Mesodermal cell (in vitro differentiated cells): ENCODE measurements around the gene P2RY6.

Experiments
- H3K27ac ChIP-seq: 2 replicates; pipeline ENCODE4 v1.7.0; 2013; ENCODE audit warnings: mild to moderate bottlenecking, low read depth, low read length, moderate library complexity; ENCODE audit not compliant: severe bottlenecking
- H3K36me3 ChIP-seq: 2 replicates; pipeline ENCODE4 v1.7.1; 2013; ENCODE audit warnings: mild to moderate bottlenecking, low read length, moderate library complexity; ENCODE audit not compliant: control insufficient read depth, insufficient read depth
- H3K4me1 ChIP-seq: one replicate; pipeline ENCODE4 v1.7.1; 2013; ENCODE audit warnings: mild to moderate bottlenecking, low read length; ENCODE audit not compliant: insufficient read depth, control insufficient read depth, poor library complexity, severe bottlenecking
- H3K4me3 ChIP-seq: 2 replicates; pipeline ENCODE4 v1.7.0; 2013; ENCODE audit warnings: low read length, control low read depth, mild to moderate bottlenecking; ENCODE audit not compliant: insufficient read depth, poor library complexity, severe bottlenecking; ENCODE audit errors: extremely low read depth
- H3K9me3 ChIP-seq: 2 replicates; pipeline ENCODE4 v1.7.1; 2013; ENCODE audit warnings: mild to moderate bottlenecking, low read length, moderate library complexity; ENCODE audit not compliant: control insufficient read depth
- WGBS, 2 experiments: methylation state at CpG; one replicate each; pipeline ENCODE4 v1.1.5; 2013; ENCODE audit warnings: missing lambda C conversion rate in 2 of 2; ENCODE audit not compliant: insufficient coverage in 2 of 2; 5-methylcytosine and 5-hydroxymethylcytosine counted together

The P2RY6 gene

DNA sequence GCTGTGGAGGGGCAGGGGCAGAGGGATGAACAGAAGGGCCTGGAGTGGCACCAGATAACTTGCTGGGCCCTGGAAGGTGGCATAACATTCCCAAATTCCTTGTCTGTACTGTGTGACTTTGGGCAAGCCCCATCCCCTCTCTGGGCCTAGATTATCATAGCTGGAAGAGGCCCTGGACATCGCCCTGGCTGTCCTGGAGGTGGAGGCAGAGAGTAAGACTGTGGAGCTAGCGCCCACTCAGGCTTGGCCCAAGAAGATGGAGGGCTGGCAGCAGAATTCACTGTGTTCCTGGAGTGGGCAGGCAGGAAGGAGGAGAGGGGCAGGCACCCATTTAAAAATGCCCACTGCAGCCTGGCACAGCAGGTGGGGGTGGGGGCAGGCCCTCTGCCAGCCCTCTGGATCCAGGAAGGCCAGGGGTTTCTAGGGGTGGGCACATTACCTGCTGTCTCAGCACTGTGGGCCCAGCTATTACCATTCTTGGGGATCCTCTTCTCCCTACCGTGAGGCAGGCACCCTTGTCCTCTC is 58.5 kb downstream of the P2RY6 start:
- Histone ChIP-seq H3K4me3 (peak overlapping the region; percentile 12), H3K9me3 (no peaks in the 10 kb centered on the region), H3K36me3 (peaks cover 21% of the 10 kb centered on the region), H3K4me1 (peaks cover 83% of the 10 kb centered on the region), H3K27ac (peak overlapping the region; percentile 86)
- WGBS, 2 experiments, result 53 to 62% methylated on average over 3 of the region's 3 CpGs

DNA sequence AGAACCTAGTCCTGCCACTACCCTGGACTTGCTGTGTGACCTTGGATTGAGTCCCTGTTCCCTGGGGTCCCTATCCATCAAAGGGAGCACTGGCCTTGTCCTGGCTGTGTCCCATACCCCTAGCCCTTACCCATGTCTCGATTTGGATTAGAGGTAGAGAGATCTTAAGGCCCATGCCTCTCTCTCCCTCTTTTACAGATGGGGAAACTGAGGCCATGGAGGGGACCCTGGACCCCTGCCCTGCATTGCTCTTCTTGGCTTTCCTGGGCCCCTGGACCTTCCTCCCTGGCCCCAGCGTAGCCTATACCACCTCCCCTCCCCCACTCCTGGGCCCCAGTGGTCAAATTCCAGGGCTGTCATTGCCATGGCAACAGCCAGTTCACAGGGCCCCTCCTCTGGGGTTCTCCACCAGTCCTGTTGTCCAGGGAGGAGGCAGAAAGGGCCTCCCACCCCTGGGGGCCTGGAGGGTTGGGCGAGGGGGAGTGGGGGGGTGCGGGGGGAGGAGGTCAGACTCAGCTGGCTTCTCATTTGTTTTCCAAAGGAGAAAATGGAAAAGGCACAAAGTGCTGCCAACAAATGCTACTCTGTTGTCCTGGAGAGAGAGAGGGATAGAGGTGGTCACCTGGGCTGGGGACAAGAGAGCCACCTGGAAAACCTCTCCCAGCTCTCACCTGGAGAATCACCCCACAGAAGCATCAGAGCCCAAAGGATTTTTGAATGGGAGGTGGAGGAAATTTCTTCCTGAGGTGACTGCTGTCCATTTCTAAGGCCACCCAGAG is 59.2 kb downstream of the P2RY6 start:
- Histone ChIP-seq H3K9me3 (no peaks in the 10 kb centered on the region), H3K4me1 (peaks cover 81% of the 10 kb centered on the region), H3K27ac (peak overlapping the region; percentile 86), H3K36me3 (peaks cover 21% of the 10 kb centered on the region), H3K4me3 (peak overlapping the region; percentile 12)
- WGBS, 2 experiments, result 0 to 13% methylated on average over 1 of the region's 4 CpGs

DNA sequence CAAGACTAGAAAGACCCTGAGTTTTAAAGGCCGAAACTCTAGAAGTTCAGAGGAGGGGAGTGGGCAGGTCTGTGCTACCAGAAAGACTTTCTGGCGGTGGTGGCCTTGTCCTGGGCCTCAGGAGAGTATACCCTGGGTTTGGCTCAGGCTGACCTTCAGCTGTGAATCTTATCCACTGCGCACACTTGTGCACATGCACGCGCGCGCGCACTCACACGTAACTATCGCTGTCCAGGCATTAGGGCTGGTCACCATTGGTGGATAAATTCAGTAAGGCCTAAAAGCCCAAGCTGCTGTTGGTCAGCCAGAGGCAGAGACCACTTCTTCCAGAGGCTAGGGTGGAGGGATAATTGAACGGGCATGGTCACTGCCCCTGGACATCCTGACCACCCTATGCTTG is 61.0 kb downstream of the P2RY6 start:
- peaks cover 33% of the 10 kb centered on the region for H3K36me3 ChIP-seq
- H3K27ac ChIP-seq, result peak overlapping the region; percentile 98
- H3K4me3 ChIP-seq, result no peak overlapping the region
- H3K4me1 ChIP-seq, result peaks cover 70% of the 10 kb centered on the region
- WGBS, 2 experiments, result 96 to 97% methylated on average over 10 to 11 of the region's 11 CpGs
- no peaks in the 10 kb centered on the region for H3K9me3 ChIP-seq

DNA sequence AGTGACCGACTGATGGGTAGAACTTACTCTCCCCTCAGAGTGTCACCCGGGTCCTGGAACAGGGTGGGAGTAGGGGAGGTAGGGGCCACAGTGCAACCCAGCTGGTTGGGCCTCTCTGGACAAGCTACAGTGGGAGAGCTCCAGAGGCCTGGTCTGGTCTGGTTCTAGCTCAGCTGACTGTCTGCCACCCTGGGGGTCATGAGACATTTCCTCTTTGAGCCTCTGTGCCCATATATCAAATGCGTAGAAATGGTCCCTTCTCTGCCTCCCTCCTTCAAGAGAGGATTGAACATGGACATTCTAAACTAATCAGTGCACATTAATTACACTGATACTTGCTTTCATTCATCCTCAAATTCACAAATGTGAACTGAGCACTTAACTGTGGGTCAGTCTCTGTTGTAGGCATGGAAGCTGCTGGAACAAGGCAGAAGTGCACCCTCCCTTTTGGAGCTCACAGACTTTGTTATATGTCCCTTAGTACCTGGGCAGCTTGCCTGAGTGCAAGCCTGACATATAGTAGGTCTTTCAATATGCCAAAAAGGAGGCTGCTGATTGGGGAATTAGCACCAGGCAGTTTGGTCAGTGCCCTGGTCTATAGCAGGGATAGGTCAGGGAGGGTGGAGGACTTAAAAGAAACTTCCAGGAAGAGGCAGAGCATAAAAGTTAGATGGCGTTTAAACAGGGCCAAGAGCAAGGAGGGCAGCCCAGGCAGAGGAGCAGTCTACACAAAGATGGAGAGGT is 61.7 kb downstream of the P2RY6 start:
- H3K4me1 ChIP-seq, result peaks cover 63% of the 10 kb centered on the region
- H3K4me3 ChIP-seq, result no peak overlapping the region
- H3K27ac ChIP-seq, result peak overlapping the region; percentile 98
- 60 to 90% methylated on average over 2 to 3 of the region's 4 CpGs for WGBS, 2 experiments
- peaks cover 35% of the 10 kb centered on the region for H3K36me3 ChIP-seq
- no peaks in the 10 kb centered on the region for H3K9me3 ChIP-seq

DNA sequence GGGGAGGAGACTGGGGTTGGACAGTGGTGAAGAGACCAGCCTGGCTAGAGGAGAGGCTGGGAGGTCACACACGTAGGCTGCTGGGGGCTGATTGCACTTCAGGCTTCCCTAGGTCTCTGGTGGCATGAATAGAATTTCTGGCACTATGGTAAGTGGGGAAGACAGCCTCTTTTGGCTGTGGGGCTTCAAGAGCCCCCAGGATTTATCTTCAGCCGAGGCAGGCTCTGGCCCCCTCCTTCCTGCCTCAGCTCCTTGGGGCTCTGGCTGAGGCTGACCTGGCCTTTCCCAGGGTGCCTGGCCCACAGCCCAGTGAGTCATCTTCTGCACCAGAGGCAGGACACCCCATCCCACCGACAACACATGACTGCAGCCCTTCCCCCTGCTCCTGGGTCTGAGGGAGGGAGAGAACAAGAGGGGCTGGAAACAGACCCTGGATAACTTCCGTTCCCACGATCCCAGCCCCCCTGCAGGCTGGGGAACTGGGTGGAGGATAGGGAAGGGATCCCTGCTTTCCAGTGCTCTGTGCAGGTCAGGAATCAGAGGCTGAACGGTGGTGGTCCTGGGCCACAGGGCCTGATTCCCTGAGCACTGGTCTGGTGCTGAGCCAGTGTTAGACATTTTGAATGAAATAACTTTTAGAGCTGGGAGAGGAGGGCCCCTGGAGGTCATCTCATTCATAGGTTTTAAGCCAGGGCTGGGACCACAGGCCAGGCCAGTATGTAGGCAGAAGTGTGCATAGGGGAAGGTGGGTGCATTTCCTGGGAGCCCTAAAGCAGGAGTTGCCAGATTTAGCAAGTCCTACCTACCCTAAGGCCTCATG is 62.5 kb downstream of the P2RY6 start:
- peaks cover 35% of the 10 kb centered on the region for H3K36me3 ChIP-seq
- WGBS, 2 experiments, result 26 to 41% methylated on average over 4 to 5 of the region's 6 CpGs
- H3K27ac ChIP-seq, result peak overlapping the region; percentile 98
- H3K4me1 ChIP-seq, result peaks cover 61% of the 10 kb centered on the region
- H3K4me3 ChIP-seq, result peak overlapping the region; percentile 10
- H3K9me3 ChIP-seq, result no peaks in the 10 kb centered on the region

DNA sequence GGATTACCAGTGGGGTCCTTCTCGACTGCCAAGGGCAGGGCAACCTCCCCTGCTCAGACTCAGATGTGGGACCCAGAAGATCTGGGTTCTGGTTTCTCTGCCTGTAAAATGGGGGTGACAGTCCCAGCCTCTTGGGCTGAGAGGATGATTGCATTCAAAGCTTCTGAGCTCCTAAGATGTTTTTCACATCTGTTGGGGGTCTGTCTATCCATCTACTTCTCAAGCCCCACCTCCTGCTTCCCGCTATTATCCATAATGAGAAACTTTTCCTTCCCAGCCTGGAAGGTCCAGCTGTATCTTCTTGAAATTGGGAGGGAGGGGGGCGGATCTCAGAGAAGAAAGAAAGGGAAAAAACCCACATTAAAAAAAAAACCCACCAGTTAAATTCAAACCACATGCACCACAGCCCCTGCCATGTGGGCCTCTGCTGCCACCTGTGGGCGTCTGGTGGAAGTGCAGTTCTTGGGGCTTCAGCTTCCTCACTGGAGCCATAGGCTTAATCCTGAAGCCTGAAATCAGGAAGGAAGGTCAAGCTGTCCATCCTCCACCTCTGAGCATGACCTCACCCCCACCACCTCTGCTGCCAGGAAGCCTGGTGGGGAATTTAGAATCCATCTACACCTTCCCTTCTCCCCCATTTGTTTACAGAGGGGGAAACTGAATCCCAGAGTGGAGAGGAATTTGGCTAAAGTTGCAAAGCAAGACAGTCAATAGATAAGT is 63.2 kb downstream of the P2RY6 start:
- H3K4me3 ChIP-seq, result peak overlapping the region; percentile 10
- 21 to 25% methylated on average over 2 of the region's 4 CpGs for WGBS, 2 experiments
- peaks cover 37% of the 10 kb centered on the region for H3K36me3 ChIP-seq
- no peaks in the 10 kb centered on the region for H3K9me3 ChIP-seq
- H3K4me1 ChIP-seq, result peaks cover 55% of the 10 kb centered on the region
- H3K27ac ChIP-seq, result peak overlapping the region; percentile 98

DNA sequence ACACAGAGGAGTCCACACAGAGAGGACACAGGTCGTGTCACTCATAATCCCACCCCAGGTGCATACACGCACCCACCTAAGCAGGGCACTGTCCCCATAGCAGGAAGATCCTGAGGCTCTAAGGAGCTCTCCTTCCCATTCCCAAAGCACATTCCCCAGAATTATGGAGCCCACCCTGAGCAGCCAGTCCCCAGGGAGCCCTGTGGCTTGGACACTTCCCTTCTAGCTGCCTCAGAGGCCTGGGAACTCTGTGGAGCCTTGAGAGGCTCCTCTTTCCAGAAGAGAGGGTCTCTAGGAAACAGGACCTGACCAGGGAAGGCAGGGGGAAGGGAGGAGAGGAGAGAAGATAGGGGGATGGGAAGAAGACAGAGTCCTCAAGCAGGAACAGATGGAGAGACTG is 65.7 kb downstream of the P2RY6 start:
- no peak overlapping the region for H3K4me3 ChIP-seq
- WGBS, 2 experiments, result 100% methylated on average over 2 of the region's 2 CpGs; no CpG with 5 or more reads in 1 of the 2 experiments
- H3K9me3 ChIP-seq, result no peaks in the 10 kb centered on the region
- peaks cover 46% of the 10 kb centered on the region for H3K36me3 ChIP-seq
- H3K27ac ChIP-seq, result no peak overlapping the region
- peaks cover 37% of the 10 kb centered on the region for H3K4me1 ChIP-seq

DNA sequence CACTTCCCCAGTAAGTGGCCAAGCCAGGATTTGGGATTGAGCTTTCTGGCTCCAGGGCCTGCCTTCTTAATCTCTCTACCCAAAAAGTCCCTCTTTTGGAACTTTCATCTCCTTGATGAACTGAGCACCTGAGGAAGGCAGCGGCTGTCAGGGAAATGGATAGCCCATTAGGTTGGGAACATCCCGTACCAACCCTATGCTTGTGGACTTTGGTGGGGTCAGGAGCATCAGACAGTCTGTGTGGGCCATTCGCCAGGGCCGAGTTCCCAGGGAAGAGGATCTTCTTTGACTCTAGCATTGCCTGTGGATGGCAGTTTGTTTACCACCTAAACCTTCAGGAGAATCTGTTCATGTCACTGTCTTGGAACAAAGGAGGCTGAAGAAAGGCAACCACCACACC is 66.1 kb downstream of the P2RY6 start:
- no peaks in the 10 kb centered on the region for H3K9me3 ChIP-seq
- no peak overlapping the region for H3K4me3 ChIP-seq
- 96 to 100% methylated on average over 3 to 4 of the region's 4 CpGs for WGBS, 2 experiments

DNA sequence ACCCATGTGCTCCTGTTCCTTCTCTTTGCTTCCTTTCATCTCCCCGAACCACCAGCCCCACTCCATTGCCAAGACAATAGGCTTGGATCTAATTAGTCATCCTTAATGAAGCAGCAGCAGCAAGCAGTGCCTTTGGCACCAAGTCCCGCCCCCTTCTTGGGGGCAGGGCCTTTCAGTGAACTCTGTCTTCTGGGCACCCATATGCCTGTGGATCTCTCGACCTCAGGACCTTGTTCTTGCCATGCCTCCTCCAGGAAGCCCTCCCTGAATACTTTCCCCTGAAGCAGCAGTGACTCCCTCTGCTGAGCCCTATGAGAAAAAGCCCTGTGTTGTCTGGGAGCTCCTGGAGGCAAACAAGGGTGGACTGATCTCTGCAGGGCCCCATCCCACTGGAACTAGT is 68.0 kb downstream of the P2RY6 start:
- Histone ChIP-seq H3K36me3 (peaks cover 47% of the 10 kb centered on the region), H3K27ac (peak overlapping the region; percentile 67), H3K9me3 (no peaks in the 10 kb centered on the region), H3K4me1 (peaks cover 17% of the 10 kb centered on the region), H3K4me3 (no peak overlapping the region)
- 57 to 72% methylated on average over 3 of the region's 3 CpGs for WGBS, 2 experiments

More for the DNA sequence above, 66.1 kb downstream of the P2RY6 start:
- Histone ChIP-seq H3K4me1 (peaks cover 36% of the 10 kb centered on the region), H3K36me3 (peaks cover 43% of the 10 kb centered on the region), H3K27ac (no peak overlapping the region)

DNA sequence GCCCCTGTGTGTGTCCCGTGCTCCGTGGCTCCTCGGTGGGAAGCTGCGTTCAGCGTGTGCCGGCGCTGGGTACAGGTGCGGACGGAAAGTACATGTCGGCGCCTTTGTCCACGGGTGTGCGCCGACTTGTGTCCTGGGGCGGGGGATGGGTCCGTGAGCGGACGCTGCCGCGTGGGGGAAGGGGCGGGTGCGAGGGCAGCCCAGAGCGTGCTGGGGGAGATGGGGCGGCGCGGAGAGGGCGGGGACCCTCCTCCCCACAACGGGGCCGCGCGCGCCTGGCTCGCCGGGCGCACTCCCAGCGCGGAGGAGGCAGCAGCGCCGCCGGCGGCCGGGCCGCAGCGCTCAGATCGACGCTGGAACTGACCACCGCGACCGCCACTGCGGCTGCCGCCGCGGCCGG is 70.5 kb downstream of the P2RY6 start:
- peaks cover 10% of the 10 kb centered on the region for H3K4me1 ChIP-seq
- 7 to 42% methylated on average over 11 to 44 of the region's 54 CpGs for WGBS, 2 experiments
- no peak overlapping the region for H3K27ac ChIP-seq
- H3K36me3 ChIP-seq, result peaks cover 40% of the 10 kb centered on the region
- H3K9me3 ChIP-seq, result no peaks in the 10 kb centered on the region
- H3K4me3 ChIP-seq, result no peak overlapping the region
